Muscle of arm (tissue), 12 donors: ENCODE measurements around the gene NTRK3. TPM values are rescaled to one million over a fixed set of nuclear protein-coding genes. Genes with fewer than 3 reads are reported as not detected.
A peak's percentile ranks its signal among the peaks of the same experiment; 100 is the strongest.

Source experiments
- DNase-seq: peaks from one replicate; pipeline ENCODE4 v3.0.0-alpha.2; 2013
- polyA plus RNA-seq, 12 donors: library from polyadenylated mRNA; unstranded; fragments of 120-200 nt; gene quantifications; one replicate each; pipeline ENCODE4 v1.2.1, GENCODE V29; 2013; ENCODE audit not compliant: insufficient read length in 12 of 12

NTRK3 gene
- polyA plus RNA-seq, 12 donors = 2.6 to 11.9 (median 4.2) TPM; not detected in 1

GRCh38 chr15:88032787-88033186 is 223.8 kb downstream of the NTRK3 start:
- no peak for DNase-seq

DNA sequence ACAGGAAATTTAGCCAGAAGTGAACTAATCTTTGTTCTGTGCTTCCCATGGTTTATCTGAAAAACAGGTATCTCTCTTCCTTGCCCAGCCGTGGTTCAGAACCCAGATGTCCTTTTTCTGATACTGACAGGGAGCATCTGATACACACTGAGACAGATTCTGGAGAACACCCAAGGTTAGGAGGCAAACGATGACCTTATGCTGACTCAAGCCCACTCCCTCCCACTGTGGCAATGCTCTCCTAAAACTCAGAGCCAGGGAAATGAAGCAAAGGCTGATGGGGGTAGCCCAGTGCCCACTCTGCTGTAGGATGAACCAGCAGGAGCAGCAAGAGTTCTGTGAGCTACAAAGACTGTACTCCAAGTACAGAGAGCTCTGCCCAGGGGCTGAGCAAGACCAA is 225.1 kb downstream of the NTRK3 start:
- DNase-seq = no peak

DNA sequence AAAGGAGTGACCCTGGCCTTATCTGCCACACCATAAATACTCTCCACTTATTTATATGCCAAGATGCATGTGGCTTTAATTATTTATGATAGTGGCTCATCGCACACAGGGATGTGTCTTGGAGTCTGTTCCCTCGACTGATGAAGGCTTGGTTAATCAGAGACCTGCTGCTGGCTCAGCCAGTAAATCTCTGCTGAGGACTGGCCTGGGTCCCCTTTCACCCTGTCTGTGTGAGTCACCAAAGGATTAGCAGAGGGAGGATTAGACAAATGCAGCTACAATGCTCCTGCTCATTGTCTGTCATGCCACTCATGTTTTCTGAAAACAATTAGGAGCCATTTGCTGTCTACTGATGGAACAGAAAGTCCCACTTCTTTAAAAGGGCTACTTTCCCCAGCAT is 226.8 kb downstream of the NTRK3 start:
- DNase-seq = no peak

GRCh38 chr15:88028024-88028423 is 228.5 kb downstream of the NTRK3 start:
- no peak for DNase-seq

- DNase-seq = no peak
These were observed 232.6 kb downstream of the NTRK3 start for GRCh38 chr15:88023914-88024313.

GRCh38 chr15:88022716-88023115 is 233.8 kb downstream of the NTRK3 start:
- DNase-seq = no peak

DNA sequence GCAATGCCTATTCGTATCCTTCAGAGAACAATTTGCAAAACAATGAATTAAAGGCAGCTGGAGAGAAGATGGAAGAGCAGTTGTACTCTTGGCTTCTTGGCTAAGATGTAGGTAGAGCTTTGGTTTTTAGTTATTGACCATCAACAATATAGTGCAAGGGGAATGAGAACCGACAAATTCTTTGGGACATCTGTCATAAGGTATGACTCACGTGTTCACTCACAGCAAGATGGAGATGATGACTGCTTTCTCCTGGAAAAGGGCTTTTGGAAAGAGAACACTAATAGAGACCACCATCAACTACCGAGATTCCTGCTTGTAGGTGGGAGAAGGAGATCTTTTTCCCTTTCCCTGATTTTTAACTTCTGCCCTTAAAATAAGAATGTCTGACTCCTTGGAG is 234.9 kb downstream of the NTRK3 start:
- DNase-seq = no peak

DNA sequence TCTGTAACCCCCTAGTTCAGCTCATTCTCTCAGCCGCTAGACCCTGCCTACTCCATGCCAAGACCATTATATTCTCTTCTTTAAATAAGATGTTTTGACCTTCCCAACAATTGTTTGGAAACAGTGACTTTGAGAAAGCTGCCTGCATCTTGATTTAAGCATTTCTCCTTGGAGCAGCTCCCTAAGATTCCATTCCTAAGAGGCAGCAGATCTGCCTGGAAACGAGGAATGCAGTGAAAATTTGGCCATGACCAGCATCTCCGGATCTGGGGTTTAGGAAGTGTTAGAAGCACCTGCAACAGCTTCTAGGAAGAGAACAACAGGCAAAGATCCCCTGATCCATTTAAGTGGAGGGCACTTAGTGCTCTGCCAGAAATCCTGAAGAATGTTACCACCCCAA is 235.7 kb downstream of the NTRK3 start:
- DNase-seq = no peak

DNA sequence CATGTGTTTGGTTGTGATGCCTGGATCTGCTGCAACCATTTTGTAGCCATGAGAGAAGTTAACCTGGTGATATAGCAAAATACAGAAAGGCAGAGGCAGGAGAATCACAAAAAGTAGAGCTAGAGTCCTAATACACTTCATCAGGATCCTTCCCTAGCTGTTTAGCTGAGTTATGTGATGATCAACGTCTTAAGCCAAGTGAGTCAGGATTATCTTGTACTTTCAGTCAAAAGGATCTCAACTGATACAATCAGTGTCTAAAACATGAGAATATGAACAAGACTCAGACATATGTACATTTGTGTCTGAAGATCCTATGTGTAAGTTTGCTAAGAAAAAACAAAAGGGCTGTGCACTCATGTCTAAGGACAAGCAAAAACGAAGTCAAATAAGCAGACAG is 236.9 kb downstream of the NTRK3 start:
- DNase-seq = no peak

DNA sequence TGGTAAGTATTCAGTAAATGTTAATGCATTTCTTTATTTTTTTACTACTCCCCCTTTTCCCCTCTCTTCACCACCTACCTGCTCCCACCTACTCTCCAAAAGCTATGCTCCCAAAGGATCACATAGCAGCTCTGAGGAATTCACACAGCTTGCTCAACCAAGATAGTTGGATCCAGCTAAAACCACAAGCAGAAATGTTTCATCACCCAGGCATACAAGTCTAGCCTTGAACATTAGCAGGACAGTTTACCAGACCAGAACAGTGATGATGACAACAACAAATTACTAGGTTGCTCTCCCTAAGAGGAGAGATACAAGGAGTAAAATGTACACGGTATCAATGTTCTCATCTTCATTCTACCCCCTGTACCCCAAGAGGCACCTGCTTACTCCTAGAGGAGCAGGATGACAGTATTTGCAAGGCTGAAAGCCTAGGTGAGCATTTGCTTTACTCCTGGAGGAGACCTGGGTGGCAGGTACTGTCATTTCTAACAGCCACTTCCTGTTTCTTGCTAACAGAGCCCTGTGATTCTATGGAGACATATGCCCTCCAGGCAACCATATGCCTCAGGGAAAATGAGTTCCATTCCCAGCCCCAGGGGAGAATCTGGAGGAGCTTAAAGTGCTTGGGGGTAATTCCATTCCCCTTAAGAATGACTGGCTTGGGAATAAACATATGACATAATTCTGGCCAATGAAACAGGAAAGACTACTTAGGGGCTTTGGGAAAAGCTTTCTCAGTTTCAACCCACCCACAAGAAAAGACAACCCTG is 237.5 kb downstream of the NTRK3 start:
- no peak for DNase-seq

DNA sequence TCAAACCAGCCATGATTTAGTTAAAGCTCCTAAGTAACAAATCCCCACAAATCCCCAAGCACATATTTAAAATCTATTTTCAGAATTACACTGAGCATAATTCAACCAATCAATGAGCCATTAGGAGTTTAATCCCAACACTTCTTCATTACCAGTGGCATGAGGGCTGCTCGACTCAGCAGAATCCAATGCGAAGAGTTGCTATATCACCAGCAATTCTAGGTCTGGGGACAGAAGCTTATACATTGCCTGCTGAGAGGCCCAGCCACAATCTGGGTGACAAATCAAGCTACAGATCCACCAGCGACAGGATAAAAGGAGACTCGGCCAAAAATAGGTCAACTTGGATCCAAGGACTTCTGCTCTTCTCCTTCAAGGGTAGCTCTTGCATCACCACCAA is 238.8 kb downstream of the NTRK3 start:
- DNase-seq = no peak

GRCh38 chr15:88016406-88016805 is 240.1 kb downstream of the NTRK3 start:
- DNase-seq = no peak

DNA sequence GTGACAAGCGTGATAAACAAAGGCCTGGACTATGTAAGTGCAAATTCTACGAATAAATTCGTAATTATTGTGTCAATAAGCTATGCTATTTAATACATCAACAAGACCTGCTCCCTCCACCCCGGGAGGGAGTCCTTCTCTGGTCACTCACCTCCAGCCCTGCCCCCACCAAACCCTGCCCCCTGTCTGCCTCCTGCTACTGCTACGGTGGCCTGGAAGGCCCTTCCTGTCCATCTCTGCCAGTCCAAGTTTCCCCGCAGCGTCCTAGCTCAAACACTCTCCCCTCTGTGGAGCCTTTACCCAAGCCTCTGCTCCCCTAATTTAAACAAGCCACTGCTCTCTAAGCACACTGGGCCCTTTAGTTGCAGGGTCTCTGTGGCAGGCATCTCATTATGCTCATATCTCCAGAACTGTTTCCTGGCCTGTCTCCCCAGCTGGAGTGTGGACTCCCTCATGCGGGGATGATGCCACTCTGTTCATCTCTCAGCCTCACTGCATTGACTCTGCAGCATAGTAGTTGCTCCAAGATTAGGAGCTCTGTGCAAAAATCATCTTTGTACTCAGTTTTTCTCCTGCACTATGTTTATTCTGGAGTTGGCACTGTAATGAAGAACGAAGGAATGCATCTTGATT is 241.2 kb downstream of the NTRK3 start:
- DNase-seq = no peak

DNA sequence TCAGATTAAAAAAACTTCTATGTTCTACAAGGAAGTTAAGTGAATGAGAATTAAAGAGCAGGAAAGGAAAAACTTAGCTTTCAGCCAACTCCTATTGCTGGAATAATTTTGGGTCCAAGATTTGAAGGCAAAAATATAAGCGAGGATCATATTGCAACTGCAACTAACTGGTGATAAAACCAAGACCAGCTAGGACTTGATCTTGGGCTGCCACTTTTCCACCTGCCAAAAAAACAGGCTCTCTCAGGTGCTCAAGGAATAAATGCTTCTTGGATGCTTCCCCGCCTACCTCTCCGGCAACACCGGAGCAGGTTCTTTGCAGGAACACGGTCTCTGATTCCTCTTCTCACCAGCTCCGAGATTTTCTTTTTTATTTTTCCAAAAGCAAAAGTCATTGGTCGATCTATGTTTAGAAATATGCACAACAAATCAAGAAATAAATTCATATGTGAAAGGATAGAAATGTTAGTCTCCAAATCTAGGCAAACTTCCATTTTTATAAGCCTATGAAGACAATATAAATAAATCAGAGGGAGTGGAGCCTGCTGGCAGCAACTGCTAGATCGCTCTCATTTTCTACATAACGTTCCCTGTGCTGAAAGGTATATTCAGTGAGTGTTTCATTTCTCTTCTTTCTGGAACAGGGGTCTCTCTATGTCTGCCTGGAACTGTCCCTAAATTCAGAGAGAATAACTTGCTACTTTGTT is 241.9 kb downstream of the NTRK3 start:
- DNase-seq = peak; percentile 15

DNA sequence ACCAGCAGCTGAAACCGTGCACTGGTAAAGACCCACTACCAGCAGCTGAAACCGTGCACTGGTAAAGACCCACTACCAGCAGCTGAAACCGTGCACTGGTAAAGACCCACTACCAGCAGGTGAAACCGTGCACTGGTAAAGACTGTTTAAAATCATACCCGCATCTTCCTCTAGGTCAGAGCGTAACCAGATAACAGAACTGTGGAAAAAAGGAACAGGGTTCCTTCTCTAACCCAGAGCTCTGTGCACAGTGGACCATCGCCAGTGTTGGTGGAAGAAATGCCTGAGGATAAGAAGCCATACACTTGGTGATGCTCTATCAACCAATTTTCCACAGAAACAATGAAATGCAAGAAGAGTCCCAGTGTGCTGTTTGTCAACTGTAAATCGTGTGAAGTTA is 243.4 kb downstream of the NTRK3 start:
- DNase-seq = no peak

- no peak for DNase-seq
These were observed 243.9 kb downstream of the NTRK3 start for GRCh38 chr15:88012688-88013087.

- no peak for DNase-seq
These were observed 244.3 kb downstream of the NTRK3 start for GRCh38 chr15:88012233-88012632.

DNA sequence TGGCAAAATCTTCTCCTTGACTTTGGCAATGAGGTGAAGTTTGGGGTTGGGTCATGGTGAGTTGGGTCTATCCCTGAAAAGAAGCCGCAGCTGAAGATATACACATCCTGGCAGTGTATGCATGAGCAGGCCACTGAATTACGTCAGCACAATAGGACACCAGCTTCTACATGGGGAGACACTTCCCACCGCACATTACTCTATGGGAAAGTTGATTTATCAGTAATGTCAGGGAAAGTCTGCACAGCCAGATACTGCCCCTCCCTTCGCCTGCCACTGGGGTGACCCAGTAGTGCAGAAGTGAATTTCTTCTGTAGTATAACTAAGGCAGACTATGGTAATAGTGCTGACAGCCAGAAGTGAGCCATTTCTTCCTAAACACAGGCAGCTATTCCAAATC is 245.0 kb downstream of the NTRK3 start:
- no peak for DNase-seq

DNA sequence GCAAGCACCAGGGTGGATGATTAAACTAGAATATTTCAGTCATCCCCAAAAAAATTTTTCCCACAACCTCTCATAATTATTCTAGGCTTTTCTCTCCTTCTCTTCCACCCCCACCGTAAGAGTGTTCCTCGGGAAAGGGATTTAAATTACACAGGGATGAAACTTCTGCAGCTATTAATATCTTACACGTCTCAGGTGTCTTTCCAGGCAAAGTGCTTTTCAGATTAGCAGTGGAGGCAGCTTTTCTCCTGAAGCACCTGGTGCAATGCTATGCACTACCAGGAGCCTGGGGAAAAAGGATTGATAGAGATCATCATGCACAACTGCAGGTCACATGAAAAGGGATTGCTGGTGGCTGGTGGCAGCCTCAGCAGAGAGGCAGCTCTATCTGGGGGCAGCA is 250.4 kb downstream of the NTRK3 start:
- no peak for DNase-seq

DNA sequence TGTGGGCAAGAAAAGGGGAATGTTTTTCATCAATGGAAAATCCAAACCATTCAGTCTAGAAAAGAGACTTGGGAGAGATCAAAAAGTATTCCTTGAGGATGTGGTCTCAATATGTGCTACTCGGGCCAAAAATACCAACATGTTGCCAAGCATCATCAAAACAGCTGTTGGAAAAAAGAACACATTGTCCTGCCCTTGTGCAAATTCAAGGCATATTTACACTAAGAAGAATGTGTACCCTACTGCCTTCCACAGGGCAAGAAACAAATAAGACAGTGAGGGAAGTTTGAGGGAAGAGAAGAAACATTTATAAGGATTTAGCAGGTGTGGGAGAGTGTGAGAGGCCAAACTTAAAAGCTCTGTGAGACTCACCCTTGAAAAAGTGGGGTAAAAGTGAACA is 252.1 kb downstream of the NTRK3 start:
- no peak for DNase-seq

GRCh38 chr15:88003541-88004327 is 252.8 kb downstream of the NTRK3 start:
- DNase-seq = no peak

DNA sequence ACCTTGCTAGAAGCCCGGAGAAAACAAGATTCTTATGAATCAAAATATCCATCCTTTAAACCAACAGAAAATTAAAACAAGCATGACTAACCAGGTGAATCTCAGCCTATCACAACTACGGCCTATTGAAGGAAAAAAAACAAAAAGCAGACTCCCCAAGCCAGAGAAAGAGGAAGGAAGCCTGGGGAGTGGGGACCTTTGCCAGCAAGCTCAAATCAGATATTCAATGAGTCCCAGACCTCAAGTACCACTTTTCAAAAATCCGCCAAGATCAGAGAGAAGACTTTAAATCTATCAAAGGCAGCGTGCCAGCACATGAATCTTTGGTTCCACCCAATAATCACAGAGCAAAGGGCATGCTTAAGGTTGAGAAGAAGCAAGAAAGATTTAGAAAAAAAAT is 253.8 kb downstream of the NTRK3 start:
- no peak for DNase-seq
